Naive thymus-derived CD4-positive, alpha-beta T cell (primary cell): ENCODE data around the gene MICAL2. TPM values are rescaled to one million over a fixed set of nuclear protein-coding genes. Genes with fewer than 3 reads are reported as not detected.

ENCODE experiments used
- ATAC-seq: fragments of 150-1000 bp; cut with Tn5 transposase; 2 replicates; pipeline ENCODE4 v1.10.0; 2021; ENCODE audit warnings: mild to moderate bottlenecking, moderate library complexity
- CTCF ChIA-PET: fragments of 350-600 bp; sonication (Branson Sonifier 250); formaldehyde crosslinking; loops from one replicate; lab custom pipeline; 2021; ENCODE audit warnings: antibody characterized with exemption; lab: Charles Lee
- POLR2A ChIA-PET: fragments of 350-600 bp; sonication (Branson Sonifier 250); formaldehyde crosslinking; loops from one replicate; lab custom pipeline; 2021; ENCODE audit warnings: antibody characterized with exemption, inconsistent platforms; lab: Charles Lee
- DNase-seq, 9 donors: peaks; one replicate each; pipeline versions ENCODE4 v3.0.0 to v3.0.0-alpha.2; 2020 to 2022; ENCODE audit warnings: mixed read lengths in 1 of 9
- H3K27ac ChIP-seq: one replicate; pipeline ENCODE4 v1.7.0; 2013; ENCODE audit warnings: mild to moderate bottlenecking, low read depth, low read length, moderate library complexity
- H3K27me3 ChIP-seq, 2 donors: one replicate each; pipeline ENCODE4 v1.7.0; 2013; ENCODE audit warnings: low read length in 2 of 2, mild to moderate bottlenecking in 2 of 2, moderate library complexity in 2 of 2; ENCODE audit not compliant: control insufficient read depth in 2 of 2, insufficient read depth in 2 of 2
- H3K36me3 ChIP-seq, 3 experiments: 1 replicate in 2 of 3; 2 replicates in 1 of 3; pipeline ENCODE4 v1.7.0; 2013; ENCODE audit warnings: low read length in 3 of 3, mild to moderate bottlenecking in 3 of 3, moderate library complexity in 1 of 3; ENCODE audit not compliant: insufficient read depth in 3 of 3, control insufficient read depth in 2 of 3
- H3K4me1 ChIP-seq, 2 donors: one replicate each; pipeline ENCODE4 v1.7.0; 2013; ENCODE audit warnings: low read length in 2 of 2, mild to moderate bottlenecking in 2 of 2, moderate library complexity in 1 of 2; ENCODE audit not compliant: control insufficient read depth in 2 of 2, insufficient read depth in 2 of 2
- H3K4me3 ChIP-seq: 2 replicates; pipeline ENCODE4 v1.7.0; 2013; ENCODE audit warnings: mild to moderate bottlenecking, low read length
- H3K9me3 ChIP-seq, 3 experiments: 1 replicate in 2 of 3; 2 replicates in 1 of 3; pipeline ENCODE4 v1.7.0; 2013; ENCODE audit warnings: low read length in 3 of 3; ENCODE audit not compliant: control insufficient read depth in 2 of 3
- H3K27ac Mint-ChIP-seq, 9 donors: one replicate each; pipeline ENCODE4 v1.8.0; 2020 to 2022; ENCODE audit warnings: mixed read lengths in 9 of 9, mild to moderate bottlenecking in 8 of 9, moderate library complexity in 5 of 9, inconsistent platforms in 2 of 9
- H3K27me3 Mint-ChIP-seq, 5 donors: one replicate each; pipeline ENCODE4 v1.8.0; 2021 to 2022; ENCODE audit warnings: mixed read lengths in 5 of 5, mild to moderate bottlenecking in 1 of 5
- H3K36me3 Mint-ChIP-seq, 5 donors: one replicate each; pipeline ENCODE4 v1.8.0; 2020 to 2022; ENCODE audit warnings: mixed read lengths in 5 of 5, mild to moderate bottlenecking in 3 of 5, inconsistent platforms in 1 of 5
- H3K4me1 Mint-ChIP-seq, 7 donors: one replicate each; pipeline ENCODE4 v1.8.0; 2020 to 2022; ENCODE audit warnings: mixed read lengths in 7 of 7, mild to moderate bottlenecking in 3 of 7, inconsistent platforms in 1 of 7
- H3K4me3 Mint-ChIP-seq, 10 donors: one replicate each; pipeline ENCODE4 v1.8.0; 2020 to 2022; ENCODE audit warnings: mild to moderate bottlenecking in 10 of 10, mixed read lengths in 10 of 10, moderate library complexity in 6 of 10, inconsistent platforms in 2 of 10
- H3K9me3 Mint-ChIP-seq, 11 donors: one replicate each; pipeline ENCODE4 v1.8.0; 2020 to 2022; ENCODE audit warnings: mixed read lengths in 11 of 11, mild to moderate bottlenecking in 4 of 11, inconsistent platforms in 1 of 11, moderate library complexity in 1 of 11
- intact Hi-C, 2 donors: fragments of 100-400 bp; cut with micrococcal nuclease; formaldehyde crosslinking; loops; one replicate each; pipeline ENCODE4 v1.15.1; 2023
- polyA plus RNA-seq, 2 donors: library from polyadenylated mRNA; unstranded; fragments of 300-500 nt; fragmentation: Illumina TruSeq; gene quantifications; one replicate each; pipeline ENCODE4 v1.2.3, GENCODE V29; 2021
- total RNA-seq, 6 experiments: library from RNA in 5 of 6; stranded (reverse) in 5 of 6; gene quantifications; 1 replicate in 5 of 6; 2 replicates in 1 of 6; pipeline ENCODE4 v1.2.3 and lab custom pipeline; 2021 to 2026

MICAL2 gene
- total and polyA plus RNA-seq, 7 experiments from 2014 or later = 1.1 to 112 (median 7.6) TPM

DNA sequence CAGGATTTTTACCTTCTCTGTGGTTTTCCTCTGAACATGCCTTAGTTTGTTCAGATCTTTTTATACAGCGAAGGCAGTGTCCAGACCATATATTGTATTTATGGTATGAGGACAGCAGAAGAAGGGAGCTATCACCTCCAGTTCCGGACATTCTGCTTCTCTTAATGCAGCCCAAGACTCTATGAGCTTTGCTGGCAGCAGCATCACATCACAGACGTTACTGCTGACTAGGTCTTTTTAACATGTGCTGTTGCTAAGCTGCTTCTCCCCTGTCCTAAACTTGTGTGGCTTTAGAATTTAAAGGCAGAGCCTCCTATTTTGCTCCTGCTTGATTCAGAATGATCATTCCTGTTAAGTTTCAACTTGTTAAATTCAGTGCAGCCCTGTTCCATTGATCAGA lies 13.4 kb downstream of the MICAL2 start:
- no peaks in the 10 kb centered on the region for H3K9me3 Mint-ChIP-seq
- Histone ChIP-seq H3K36me3 (no peaks in the 10 kb centered on the region), H3K9me3 (no peaks in the 10 kb centered on the region), H3K27ac (no peak overlapping the region), H3K4me1 (no peaks in the 10 kb centered on the region), H3K4me3 (no peak overlapping the region), H3K27me3 (no peaks in the 10 kb centered on the region)
- peaks cover 0 to 6% (median 0%) of the 10 kb centered on the region in 5 donors for H3K36me3 Mint-ChIP-seq
- peak overlapping the region in 2 of 9 donors; percentile 58 to 65 for H3K27ac Mint-ChIP-seq
- CTCF ChIA-PET = interaction anchor here (0.5 to 1.3 kb wide), 3 partner anchors 10 to 113 kb away, joined by 3 to 4 read pairs (median 3); no protein-coding TSS in a partner anchor
- H3K4me3 Mint-ChIP-seq = peak overlapping the region in 1 of 10 donors; percentile 11
- peaks cover 13 to 83% (median 24%) of the 10 kb centered on the region in 7 donors for H3K4me1 Mint-ChIP-seq
- H3K27me3 Mint-ChIP-seq = no peaks in the 10 kb centered on the region
- no peak for ATAC-seq
- no peak for DNase-seq
- intact Hi-C loops = no loop called here
- POLR2A ChIA-PET = interaction anchor here (0.6 to 0.7 kb wide), 2 partner anchors 36 to 58 kb away, joined by 3 to 4 read pairs; no protein-coding TSS in a partner anchor

- Histone ChIP-seq H3K9me3 (no peaks in the 10 kb centered on the region), H3K4me3 (no peak overlapping the region), H3K36me3 (no peaks in the 10 kb centered on the region), H3K4me1 (no peaks in the 10 kb centered on the region), H3K27ac (no peak overlapping the region), H3K27me3 (no peaks in the 10 kb centered on the region)
- Mint-ChIP-seq H3K27ac (peak overlapping the region in 3 of 9 donors; percentile 0 to 78 (median 65)), H3K27me3 (no peaks in the 10 kb centered on the region), H3K36me3 (peaks cover 0 to 5% (median 0%) of the 10 kb centered on the region in 5 donors), H3K4me1 (peaks cover 10 to 83% (median 21%) of the 10 kb centered on the region in 7 donors), H3K9me3 (no peaks in the 10 kb centered on the region), H3K4me3 (peak overlapping the region in 2 of 10 donors; percentile 18 to 19)
- ChIA-PET POLR2A (interaction anchor here (0.6 to 0.7 kb wide), 2 partner anchors 37 to 58 kb away, joined by 3 to 4 read pairs; no protein-coding TSS in a partner anchor), CTCF (interaction anchor here (0.5 to 1.3 kb wide), 3 partner anchors 10 to 113 kb away, joined by 3 to 4 read pairs (median 3); no protein-coding TSS in a partner anchor)
- ATAC-seq = no peak
- intact Hi-C loops = no loop called here
- no peak for DNase-seq
Observed at GRCh38 chr11:12124306-12124705, 13.9 kb downstream of the MICAL2 start.

- ATAC-seq (no peak), DNase-seq (no peak)
- H3K27me3 ChIP-seq = no peaks in the 10 kb centered on the region
- Mint-ChIP-seq H3K4me1 (peaks cover 10 to 79% (median 19%) of the 10 kb centered on the region in 7 donors), H3K27ac (peak overlapping the region in 1 of 9 donors; percentile 13), H3K9me3 (no peaks in the 10 kb centered on the region), H3K4me3 (no peak overlapping the region), H3K36me3 (peaks cover 0 to 8% (median 0%) of the 10 kb centered on the region in 5 donors), H3K27me3 (no peaks in the 10 kb centered on the region)
- no peaks in the 10 kb centered on the region for H3K36me3 ChIP-seq
- ChIA-PET POLR2A (no interaction called here), CTCF (no interaction called here)
- H3K27ac ChIP-seq = no peak overlapping the region
- no peaks in the 10 kb centered on the region for H3K9me3 ChIP-seq
- intact Hi-C loops = no loop called here
- no peak overlapping the region for H3K4me3 ChIP-seq
- H3K4me1 ChIP-seq = no peaks in the 10 kb centered on the region
Observed at GRCh38 chr11:12125609-12126149, 15.3 kb downstream of the MICAL2 start.

DNA sequence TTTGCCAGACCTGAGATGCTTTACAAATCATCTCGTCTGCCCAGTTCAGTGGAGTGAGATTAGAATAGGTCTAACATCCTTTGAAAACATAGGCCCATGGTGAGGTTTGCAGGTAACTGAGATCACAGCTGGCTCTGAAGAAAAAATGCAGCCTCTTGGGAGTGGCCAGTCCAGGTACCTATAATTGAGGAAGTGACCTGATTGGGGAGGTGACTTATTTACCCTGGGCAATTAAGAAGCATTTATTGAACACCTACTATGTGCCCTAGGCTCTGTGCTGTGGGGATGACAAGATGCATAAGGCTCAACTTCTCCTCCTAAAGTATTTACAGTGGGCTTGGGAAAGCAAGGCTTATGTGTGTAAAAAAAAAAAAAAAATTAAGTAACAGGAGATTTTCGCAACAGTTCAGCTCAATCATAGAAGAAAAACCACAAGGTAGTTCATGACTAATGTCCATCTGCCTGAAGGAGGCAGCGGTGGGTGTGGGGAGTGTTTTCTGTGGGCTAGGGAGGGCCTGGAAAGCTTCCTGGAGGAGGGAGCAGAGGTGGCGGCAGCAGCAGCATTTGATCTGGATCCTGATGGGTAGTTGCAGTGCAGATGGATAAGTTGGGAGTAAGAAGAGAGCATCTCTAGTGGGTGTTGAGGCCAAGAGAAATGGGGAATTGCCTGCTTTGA lies 16.1 kb downstream of the MICAL2 start:
- Mint-ChIP-seq H3K9me3 (peaks cover 0 to 2% (median 0%) of the 10 kb centered on the region in 11 donors), H3K4me1 (peaks cover 10 to 75% (median 15%) of the 10 kb centered on the region in 7 donors), H3K4me3 (no peak overlapping the region), H3K27ac (no peak overlapping the region), H3K27me3 (no peaks in the 10 kb centered on the region), H3K36me3 (peaks cover 0 to 10% (median 0%) of the 10 kb centered on the region in 5 donors)
- POLR2A ChIA-PET = no interaction called here
- intact Hi-C loops = no loop called here
- no peak for DNase-seq
- no peak overlapping the region for H3K4me3 ChIP-seq
- H3K9me3 ChIP-seq = no peaks in the 10 kb centered on the region
- H3K36me3 ChIP-seq = no peaks in the 10 kb centered on the region
- no peaks in the 10 kb centered on the region for H3K27me3 ChIP-seq
- ATAC-seq = peak; percentile 31
- no peak overlapping the region for H3K27ac ChIP-seq
- CTCF ChIA-PET = interaction anchor here (0.6 kb wide), 1 partner anchor 1334 kb away, joined by 3 read pairs; no protein-coding TSS in a partner anchor
- no peaks in the 10 kb centered on the region for H3K4me1 ChIP-seq

GRCh38 chr11:12127206-12127898 lies 17.0 kb downstream of the MICAL2 start:
- no peak overlapping the region for H3K4me3 Mint-ChIP-seq
- no peaks in the 10 kb centered on the region for H3K27me3 Mint-ChIP-seq

DNA sequence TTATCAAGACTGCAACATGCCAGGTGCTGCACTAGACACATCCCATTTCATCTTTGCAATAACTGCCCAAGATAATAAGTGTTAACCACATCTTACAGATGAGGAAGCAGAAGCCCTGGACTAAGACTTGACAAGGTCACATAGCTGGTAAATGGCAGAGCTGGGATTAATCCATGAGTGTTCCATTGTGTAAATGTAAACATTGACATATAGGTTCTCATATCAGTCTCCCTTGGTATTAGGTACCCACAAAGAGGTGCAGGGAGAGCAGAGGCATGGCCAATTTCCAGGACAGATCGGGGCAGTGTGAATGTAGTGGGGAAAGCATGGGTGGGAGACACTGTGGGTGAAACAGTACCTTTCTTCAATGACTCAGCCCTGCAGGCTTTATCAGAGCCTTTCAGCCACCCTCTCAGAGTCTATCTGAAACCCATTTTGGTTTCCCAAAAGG lies 17.9 kb downstream of the MICAL2 start:
- H3K36me3 ChIP-seq = no peaks in the 10 kb centered on the region
- DNase-seq = no peak
- H3K27me3 ChIP-seq = no peaks in the 10 kb centered on the region
- H3K9me3 Mint-ChIP-seq = peaks cover 0 to 2% (median 0%) of the 10 kb centered on the region in 11 donors
- H3K4me3 Mint-ChIP-seq = no peak overlapping the region
- no peaks in the 10 kb centered on the region for H3K4me1 ChIP-seq
- intact Hi-C loops = no loop called here
- no peak overlapping the region for H3K4me3 ChIP-seq
- ChIA-PET POLR2A (interaction anchor here (0.9 kb wide), 1 partner anchor 26 kb away, joined by 5 read pairs; no protein-coding TSS in a partner anchor), CTCF (interaction anchor here (0.7 kb wide), 1 partner anchor 75 kb away, joined by 3 read pairs; no protein-coding TSS in a partner anchor)
- no peak overlapping the region for H3K27ac ChIP-seq
- H3K27me3 Mint-ChIP-seq = no peaks in the 10 kb centered on the region
- no peak for ATAC-seq
- no peaks in the 10 kb centered on the region for H3K9me3 ChIP-seq
- no peak overlapping the region for H3K27ac Mint-ChIP-seq
- peaks cover 13 to 71% (median 20%) of the 10 kb centered on the region in 7 donors for H3K4me1 Mint-ChIP-seq
- peaks cover 0 to 13% (median 0%) of the 10 kb centered on the region in 5 donors for H3K36me3 Mint-ChIP-seq

More at GRCh38 chr11:12127206-12127898, 17.0 kb downstream of the MICAL2 start:
- Histone ChIP-seq H3K27me3 (no peaks in the 10 kb centered on the region), H3K27ac (no peak overlapping the region), H3K36me3 (no peaks in the 10 kb centered on the region), H3K4me3 (no peak overlapping the region), H3K4me1 (no peaks in the 10 kb centered on the region), H3K9me3 (no peaks in the 10 kb centered on the region)
- DNase-seq (no peak), ATAC-seq (no peak)
- H3K27ac Mint-ChIP-seq = no peak overlapping the region
- POLR2A ChIA-PET = interaction anchor here (0.5 kb wide), 1 partner anchor 14 kb away, joined by 4 read pairs; no protein-coding TSS in a partner anchor
- H3K4me1 Mint-ChIP-seq = peaks cover 10 to 69% (median 14%) of the 10 kb centered on the region in 7 donors
- peaks cover 0 to 9% (median 0%) of the 10 kb centered on the region in 5 donors for H3K36me3 Mint-ChIP-seq
- H3K9me3 Mint-ChIP-seq = peaks cover 0 to 2% (median 0%) of the 10 kb centered on the region in 11 donors
- CTCF ChIA-PET = interaction anchor here (0.6 to 0.7 kb wide), 2 partner anchors 76 to 1335 kb away, joined by 3 read pairs; no protein-coding TSS in a partner anchor
- intact Hi-C loops = no loop called here
